ENCODE data around the gene PDE8B. TPM values are rescaled to one million over a fixed set of nuclear protein-coding genes. Genes with fewer than 3 reads are reported as not detected.

The PDE8B gene
- total and polyA plus RNA-seq, 12 donors: 0.27 to 5.6 (median 1.4) TPM

- Histone ChIP-seq H3K27me3 (no peaks in the 10 kb centered on the region), H3K4me1 (peaks cover 0 to 9% (median 0%) of the 10 kb centered on the region in 9 donors), H3K9me3 (peaks cover 0 to 5% (median 0%) of the 10 kb centered on the region in 11 donors), H3K36me3 (no peaks in the 10 kb centered on the region), H3K4me3 (no peak overlapping the region), H3K27ac (no peak overlapping the region)
- ATAC-seq (no peak), DNase-seq (no peak)
- WGBS, 2 donors: 86 to 88% methylated on average over 2 of the region's 2 CpGs
- no peak for TF ChIP-seq CTCF (IDR thresholded peaks at IDR 0.05)
- intact Hi-C loops (cut with DNase I): no loop called here
These were observed 107.6 kb downstream of the PDE8B start for GRCh38 chr5:77318060-77318459.

- WGBS, 2 donors: 66 to 75% methylated on average over 5 of the region's 5 CpGs
- DNase-seq (no peak), ATAC-seq (no peak)
- no peak for TF ChIP-seq CTCF (IDR thresholded peaks at IDR 0.05)
- intact Hi-C loops (cut with DNase I): no loop called here
- H3K27me3 ChIP-seq: no peaks in the 10 kb centered on the region
- H3K4me1 ChIP-seq: peaks cover 0 to 9% (median 0%) of the 10 kb centered on the region in 9 donors
- H3K9me3 ChIP-seq: peaks cover 0 to under 1% (median 0%) of the 10 kb centered on the region in 11 donors
- H3K36me3 ChIP-seq: no peaks in the 10 kb centered on the region
- no peak overlapping the region for H3K4me3 ChIP-seq
- H3K27ac ChIP-seq: no peak overlapping the region
These were observed 108.8 kb downstream of the PDE8B start for GRCh38 chr5:77319117-77319804.

GRCh38 chr5:77321793-77322394, 111.4 kb downstream of the PDE8B start:
- H3K4me3 ChIP-seq: no peak overlapping the region
- no peak for TF ChIP-seq CTCF (IDR thresholded peaks at IDR 0.05)
- no peaks in the 10 kb centered on the region for H3K36me3 ChIP-seq
- no peaks in the 10 kb centered on the region for H3K9me3 ChIP-seq
- no peak for DNase-seq
- intact Hi-C loops (cut with DNase I): no loop called here
- H3K4me1 ChIP-seq: peaks cover 0 to 7% (median 0%) of the 10 kb centered on the region in 9 donors
- WGBS, 2 donors: 92 to 94% methylated on average over 4 of the region's 4 CpGs
- no peak for ATAC-seq
- H3K27ac ChIP-seq: no peak overlapping the region
- H3K27me3 ChIP-seq: no peaks in the 10 kb centered on the region

GRCh38 chr5:77322406-77322805, 111.9 kb downstream of the PDE8B start:
- Histone ChIP-seq H3K4me3 (no peak overlapping the region), H3K27ac (no peak overlapping the region), H3K27me3 (no peaks in the 10 kb centered on the region), H3K4me1 (peaks cover 0 to 2% (median 0%) of the 10 kb centered on the region in 9 donors), H3K36me3 (no peaks in the 10 kb centered on the region), H3K9me3 (no peaks in the 10 kb centered on the region)
- TF ChIP-seq CTCF (IDR thresholded peaks at IDR 0.05): no peak
- 68 to 75% methylated on average over 4 of the region's 4 CpGs for WGBS, 2 donors
- DNase-seq: no peak
- ATAC-seq: no peak
- intact Hi-C loops (cut with DNase I): no loop called here

Data from heart right ventricle (tissue), 16 donors.